Right lobe of liver (tissue), 6 donors: ENCODE data around the gene HOXB6. TPM values are rescaled to one million over a fixed set of nuclear protein-coding genes. Genes with fewer than 3 reads are reported as not detected.

ENCODE experiments used
- ATAC-seq, 4 donors: fragments of 200-7000 bp; cut with Tn5 transposase; one replicate each; pipeline ENCODE4 v1.9.1; 2020; ENCODE audit warnings: mild to moderate bottlenecking in 4 of 4, moderate library complexity in 4 of 4
- DNase-seq, 3 donors: peaks; one replicate each; pipeline ENCODE4 v3.0.0-alpha.2; 2020
- H3K27ac ChIP-seq, 3 donors: fragments of 200-600 bp; one replicate each; pipeline ENCODE4 v1.8.0; 2022
- H3K27me3 ChIP-seq, 2 donors: fragments of 200-600 bp; one replicate each; pipeline ENCODE4 v1.8.0; 2022
- H3K36me3 ChIP-seq, 4 donors: fragments of 200-600 bp; sonication (generic) in 1 of 4; one replicate each; pipeline versions ENCODE4 v1.5.1 to v1.8.0; 2017 to 2022; ENCODE audit warnings: control low read depth in 1 of 4
- H3K4me1 ChIP-seq, 4 donors: fragments of 200-600 bp; sonication (generic) in 1 of 4; one replicate each; pipeline versions ENCODE4 v1.5.1 to v1.8.0; 2017 to 2022; ENCODE audit warnings: control low read depth in 1 of 4
- H3K4me3 ChIP-seq, 3 donors: fragments of 200-600 bp; one replicate each; pipeline ENCODE4 v1.8.0; 2022
- H3K9me3 ChIP-seq, 4 donors: fragments of 200-600 bp; sonication (generic) in 1 of 4; one replicate each; pipeline versions ENCODE4 v1.5.1 to v1.8.0; 2017 to 2022; ENCODE audit warnings: control low read depth in 1 of 4
- CTCF ChIP-seq, 4 donors: fragments of 200-600 bp in 3 of 4; fragments of 450-650 bp in 1 of 4; IDR thresholded peaks; one replicate each; pipeline versions ENCODE4 v1.5.1 to v1.8.0; 2016 to 2022; ENCODE audit warnings: antibody characterized with exemption in 4 of 4, mild to moderate bottlenecking in 2 of 4
- POLR2A ChIP-seq: fragments of 450-650 bp; IDR thresholded peaks from one replicate; pipeline ENCODE4 v1.6.1; 2017; ENCODE audit warnings: antibody characterized with exemption, mild to moderate bottlenecking
- WGBS: methylation state at CpG from one replicate; pipeline ENCODE4 v1.1.6; 2018; ENCODE audit warnings: low coverage, low lambda C conversion rate; ENCODE audit not compliant: insufficient coverage; ENCODE audit errors: missing lambda C conversion rate; 5-methylcytosine and 5-hydroxymethylcytosine counted together
- intact Hi-C, 2 donors: fragments of 100-400 bp; cut with DNase I; formaldehyde crosslinking; loops; one replicate each; pipeline versions ENCODE4 v1.11.2 to v1.14.1; 2022
- total RNA-seq, 6 experiments: library from RNA; depleted of rRNA in 2 of 6; stranded (reverse); fragments of >200 nt in 2 of 6; fragmentation: NEBNext Ultra II Directional in 3 of 6; extraction: Animal tissue kit (Norgen Biotek cat#: 25700) in 3 of 6; gene quantifications; one replicate each; pipeline versions ENCODE4 v1.1.0 to v1.2.4, GENCODE V29; 2016 to 2023
- donor health status: DM: no; HTN: yes; CAD: no.
- donor health status: DM: no; HTN: no; CAD: no.
- donor health status: DM: no; HTN: no; CAD: no.
- donor health status: DM: no; HTN: yes; CAD: no.
- donor health status: DM: no; HTN: yes; CAD: no.

Gene HOXB6
- total RNA-seq, 6 experiments from 2014 or later = 0.18 to 0.83 (median 0.56) TPM

DNA sequence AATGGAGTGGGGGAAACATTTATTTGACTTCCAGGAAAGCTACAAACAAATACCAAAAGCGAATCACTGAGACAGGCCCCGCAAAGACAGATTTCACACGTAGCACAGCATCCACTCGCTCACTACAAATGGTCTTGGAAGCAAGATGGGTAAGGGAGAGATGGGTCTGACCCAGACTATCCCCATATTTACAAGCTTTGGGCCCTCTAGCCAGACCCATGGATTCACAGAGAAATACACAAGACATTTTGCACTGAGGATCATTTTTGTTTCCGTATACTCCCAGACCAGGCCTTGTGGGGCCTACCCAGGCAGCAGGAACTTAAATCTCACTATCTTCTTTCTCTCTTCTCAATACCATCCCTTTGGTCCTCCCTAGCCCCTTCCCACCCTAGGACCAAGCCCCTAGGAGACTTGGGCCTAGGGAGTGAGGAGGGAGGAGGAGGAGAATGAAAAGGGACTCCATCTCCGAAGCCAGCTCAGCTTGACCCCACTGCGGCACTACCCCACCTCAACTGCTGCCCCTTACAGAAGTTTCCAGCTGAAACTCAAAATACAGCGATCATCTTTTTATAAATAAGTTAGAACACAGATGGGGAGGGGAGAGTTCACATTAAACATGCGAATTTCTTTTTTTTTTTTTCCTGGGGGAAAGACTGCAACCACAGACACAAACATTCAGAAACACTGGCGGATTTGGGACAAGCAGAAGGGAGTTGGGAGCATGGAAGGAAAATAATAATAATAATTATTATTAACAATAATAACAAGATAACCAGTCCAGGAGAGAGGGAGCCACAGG, 13.3 kb downstream of the HOXB6 start:
- H3K9me3 ChIP-seq = no peaks in the 10 kb centered on the region
- H3K27me3 ChIP-seq = peaks cover 0 to 38% of the 10 kb centered on the region in 2 donors
- no peaks in the 10 kb centered on the region for H3K36me3 ChIP-seq
- no peak for DNase-seq
- WGBS = 73% methylated on average over 9 of the region's 10 CpGs
- no peak for TF ChIP-seq POLR2A
- no peak for TF ChIP-seq CTCF (IDR thresholded peaks at IDR 0.05)
- H3K4me1 ChIP-seq = no peaks in the 10 kb centered on the region
- intact Hi-C loops = no loop called here
- no peak for ATAC-seq
- H3K4me3 ChIP-seq = no peak overlapping the region
- H3K27ac ChIP-seq = peak overlapping the region in 1 of 3 donors; percentile 44

DNA sequence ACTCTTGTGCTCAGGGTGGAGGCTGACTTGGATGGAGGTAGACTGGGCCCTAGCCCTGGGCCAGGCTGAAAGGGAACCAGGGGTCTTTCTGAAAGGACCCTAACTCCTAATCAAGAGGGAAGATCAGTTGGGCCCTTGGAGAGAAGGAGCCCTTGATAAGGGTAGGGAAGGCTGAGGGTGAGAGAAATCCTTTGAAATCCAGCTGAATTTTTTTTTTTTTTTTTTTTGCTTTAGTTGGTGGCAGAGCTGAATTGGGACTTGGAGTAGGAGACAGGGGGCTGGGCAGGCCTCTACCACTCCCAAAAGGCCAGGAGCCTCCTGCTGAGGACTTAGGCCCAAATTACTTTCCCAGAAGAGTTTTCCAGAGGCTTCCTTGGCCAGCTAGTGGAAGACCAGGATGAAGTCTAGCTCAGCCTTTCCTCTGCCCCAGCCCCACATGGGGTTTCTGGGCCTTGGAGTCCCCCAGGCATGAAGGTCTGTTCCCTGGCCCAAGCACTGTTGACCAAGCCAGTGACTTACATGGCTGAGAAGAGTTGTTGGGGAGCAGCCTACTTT, 14.1 kb downstream of the HOXB6 start:
- H3K27ac ChIP-seq = no peak overlapping the region
- ATAC-seq = no peak
- no peak for DNase-seq
- no peak overlapping the region for H3K4me3 ChIP-seq
- H3K9me3 ChIP-seq = no peaks in the 10 kb centered on the region
- peaks cover 0 to 8% (median 4%) of the 10 kb centered on the region in 4 donors for H3K4me1 ChIP-seq
- TF ChIP-seq POLR2A (no peak), CTCF (IDR thresholded peaks at IDR 0.05) (no peak)
- intact Hi-C loops = no loop called here
- H3K36me3 ChIP-seq = no peaks in the 10 kb centered on the region
- peaks cover 0 to 45% of the 10 kb centered on the region in 2 donors for H3K27me3 ChIP-seq

DNA sequence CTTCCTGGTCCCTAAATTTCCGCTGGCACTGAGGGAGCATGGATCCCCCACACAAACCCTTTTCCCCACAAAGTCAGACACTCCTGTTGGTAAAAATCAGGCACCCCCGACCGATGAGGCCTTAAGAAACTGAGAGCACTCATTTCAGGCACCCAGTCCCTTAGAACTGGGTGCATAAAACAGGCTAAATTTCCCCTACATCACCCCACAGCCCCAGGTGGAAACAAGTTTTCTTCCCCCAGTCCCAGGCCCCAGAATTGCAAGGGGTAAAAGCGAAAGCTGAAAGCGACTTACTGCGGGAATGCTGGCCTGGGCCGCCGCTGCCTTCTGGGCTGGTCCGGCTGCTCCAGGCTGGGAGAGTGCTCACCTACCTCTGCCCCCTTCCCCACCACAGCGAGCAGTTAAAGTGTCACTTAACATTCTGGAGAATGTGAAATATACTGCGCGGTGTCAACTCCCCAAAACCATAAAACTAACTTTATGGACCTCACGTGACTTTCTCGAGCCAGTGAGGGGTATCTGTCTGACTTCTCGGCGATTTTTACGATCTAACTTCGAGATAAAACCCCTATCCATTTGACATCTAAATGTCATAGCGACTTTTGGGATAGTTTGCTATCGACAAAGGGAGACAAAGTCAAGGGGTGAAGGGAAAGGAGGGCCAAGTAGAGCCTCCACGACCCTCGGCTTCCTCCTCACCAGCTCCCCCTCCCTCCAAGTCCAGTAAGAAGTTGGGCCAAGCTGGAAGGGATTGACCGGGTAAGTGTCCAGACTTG, 14.8 kb downstream of the HOXB6 start, which contains the start of gene HOXB3:
TSS of gene HOXB3 (minus strand) at position 411 of the 776 bp plus-strand sequence. CDS start 37,767 bp downstream, outside the sequence.
- ATAC-seq (no peak), DNase-seq (no peak)
- Histone ChIP-seq H3K27me3 (peaks cover 0 to 47% of the 10 kb centered on the region in 2 donors), H3K9me3 (no peaks in the 10 kb centered on the region), H3K36me3 (no peaks in the 10 kb centered on the region), H3K4me1 (peaks cover 0 to 13% (median 4%) of the 10 kb centered on the region in 4 donors), H3K4me3 (no peak within 1 kb of the TSS), H3K27ac (no peak within 1 kb of the TSS)
- intact Hi-C loops = no loop called here
- TF ChIP-seq CTCF (IDR thresholded peaks at IDR 0.05) (no peak), POLR2A (no peak)
- WGBS = 36% methylated on average over 16 of the region's 23 CpGs

DNA sequence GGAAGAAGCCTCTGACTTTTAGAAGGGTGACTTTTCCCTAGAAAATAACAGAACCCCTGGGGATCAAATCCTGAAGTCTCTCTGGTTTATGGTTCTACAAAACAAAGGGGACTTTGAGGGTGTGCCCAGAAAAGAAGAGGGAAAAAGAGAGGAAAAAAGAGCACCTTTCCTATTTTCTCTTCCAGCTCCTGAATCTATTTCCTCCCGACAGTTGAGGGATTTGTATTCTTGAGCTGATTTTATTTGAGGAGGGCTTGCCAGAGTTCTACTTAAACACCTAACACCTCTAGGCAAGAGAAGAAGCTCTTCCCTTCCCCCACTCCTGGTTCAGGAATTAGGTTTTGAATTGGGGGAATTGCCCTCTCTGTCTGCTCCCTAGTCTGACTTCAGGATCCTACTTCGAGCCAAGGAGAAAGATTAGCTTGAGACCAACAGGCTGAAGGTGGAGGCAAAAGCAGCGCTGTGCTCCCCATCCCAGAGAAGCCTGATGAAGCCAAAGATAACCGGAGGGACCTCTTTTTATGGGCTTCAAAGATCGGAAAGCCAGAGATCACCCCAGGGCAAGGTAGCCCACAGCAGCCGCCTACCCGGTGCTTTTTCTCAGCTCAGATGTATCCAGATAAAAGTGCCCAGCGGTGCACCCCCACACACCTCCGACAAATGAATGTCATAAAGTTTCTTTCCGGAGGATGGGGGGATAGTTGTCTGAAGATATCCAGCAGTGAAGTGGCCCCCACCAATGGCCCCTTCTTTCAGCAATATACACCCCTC, 15.5 kb downstream of the HOXB6 start:
- intact Hi-C loops = no loop called here
- no peaks in the 10 kb centered on the region for H3K36me3 ChIP-seq
- no peak for DNase-seq
- no peaks in the 10 kb centered on the region for H3K9me3 ChIP-seq
- H3K27ac ChIP-seq = no peak overlapping the region
- 16% methylated on average over 5 of the region's 10 CpGs for WGBS
- TF ChIP-seq POLR2A (no peak), CTCF (IDR thresholded peaks at IDR 0.05) (no peak)
- peaks cover 0 to 45% of the 10 kb centered on the region in 2 donors for H3K27me3 ChIP-seq
- no peak for ATAC-seq
- no peak overlapping the region for H3K4me3 ChIP-seq
- H3K4me1 ChIP-seq = peaks cover 0 to 13% (median 4%) of the 10 kb centered on the region in 4 donors
